Heart right ventricle (tissue), 16 donors: ENCODE results near the gene MIER3. TPM values are rescaled to one million over a fixed set of nuclear protein-coding genes. Genes with fewer than 3 reads are reported as not detected.

ENCODE experiments used
- ATAC-seq, 8 donors: fragments of 200-7000 bp; cut with Tn5 transposase; one replicate each; pipeline ENCODE4 v1.9.1; 2020; ENCODE audit warnings: mild to moderate bottlenecking in 8 of 8, moderate library complexity in 8 of 8, moderate number of reproducible peaks in 1 of 8
- DNase-seq, 2 donors: peaks; one replicate each; pipeline ENCODE4 v3.0.0-alpha.2; 2020
- H3K27ac ChIP-seq, 10 donors: fragments of 200-600 bp; sonication (generic) in 2 of 10; one replicate each; pipeline versions ENCODE4 v1.5.0 to v1.8.0; 2020 to 2022; ENCODE audit warnings: mild to moderate bottlenecking in 3 of 10
- H3K27me3 ChIP-seq, 7 donors: fragments of 200-600 bp; one replicate each; pipeline ENCODE4 v1.8.0; 2021 to 2022; ENCODE audit warnings: mild to moderate bottlenecking in 2 of 7
- H3K36me3 ChIP-seq, 9 donors: fragments of 200-600 bp; sonication (generic) in 1 of 9; one replicate each; pipeline versions ENCODE4 v1.5.0 to v1.8.0; 2020 to 2022; ENCODE audit warnings: mild to moderate bottlenecking in 2 of 9
- H3K4me1 ChIP-seq, 9 donors: fragments of 200-600 bp; sonication (generic) in 1 of 9; one replicate each; pipeline versions ENCODE4 v1.5.0 to v1.8.0; 2020 to 2022; ENCODE audit warnings: mild to moderate bottlenecking in 4 of 9
- H3K4me3 ChIP-seq, 10 donors: fragments of 200-600 bp; sonication (generic) in 2 of 10; one replicate each; pipeline versions ENCODE4 v1.5.0 to v1.8.0; 2020 to 2022; ENCODE audit warnings: mild to moderate bottlenecking in 7 of 10, moderate library complexity in 2 of 10
- H3K9me3 ChIP-seq, 11 donors: fragments of 200-600 bp in 10 of 11; sonication (generic) in 2 of 11; one replicate each; pipeline versions ENCODE4 v1.5.0 to v1.8.0; 2013 to 2022; ENCODE audit warnings: mild to moderate bottlenecking in 2 of 11, control low read depth in 1 of 11, moderate library complexity in 1 of 11
- CTCF ChIP-seq, 9 donors: fragments of 200-600 bp; sonication (generic) in 2 of 9; IDR thresholded peaks; one replicate each; pipeline versions ENCODE4 v1.5.0 to v1.8.0; 2021 to 2022; ENCODE audit warnings: antibody characterized with exemption in 9 of 9, mild to moderate bottlenecking in 5 of 9, moderate library complexity in 1 of 9
- WGBS, 2 donors: extraction: QIAGEN DNeasy Blood & Tissue Kit; methylation state at CpG; one replicate each; pipeline ENCODE4 v1.1.7; 2013; ENCODE audit warnings: inconsistent platforms in 1 of 2; 5-methylcytosine and 5-hydroxymethylcytosine counted together
- intact Hi-C, 10 donors: fragments of 100-400 bp; cut with DNase I; formaldehyde crosslinking; loops; one replicate each; pipeline versions ENCODE4 v1.11.1 to v1.14.2; 2022
- polyA plus RNA-seq, 2 donors: library from polyadenylated mRNA; stranded (reverse); fragments of 200-250 nt; gene quantifications; one replicate each; pipeline ENCODE4 v1.2.3, GENCODE V29; 2013
- total RNA-seq, 10 donors: library from RNA; stranded (reverse); fragmentation: NEBNext Ultra II Directional in 3 of 10; extraction: Animal tissue kit (Norgen Biotek cat#: 25700) in 3 of 10; gene quantifications; one replicate each; pipeline versions ENCODE4 v1.2.1 to v1.2.4, GENCODE V29; 2021 to 2023
- donor health status: Arrhythmogenic right ventricular cardiomyopathy.
- donor health status: ischemic (EF 13 %, LVEDD 7.1; RV severe dilation, severe dysfunction).
- donor health status: healthy with polysubstance abuse.
- donor health status: DM: no; HTN: yes; CAD: no.
- donor health status: DM: no; HTN: no; CAD: no.
- donor health status: ischemic (EF 25% LVEDD 6.9; RV normal size, moderate dysfunction).
- donor health status: ischemic (EF 25% LVEDD 5.7; RV mildly dilated, moderate dysfunction).
- donor health status: healthy.
- donor health status: DM: yes; HTN: yes; CAD: no.
- donor health status: Ischemic cardiomyopathy.
- donor health status: ischemic (EF 35%, LVEDD 5.7; RV mildly dilated, moderate dysfunction).
- donor health status: nonischemic (EF 11% LVEDD 7.7; RV severe dilation, severe dysfunction).
- donor health status: DM: yes; HTN: yes; CAD: no.
- donor health status: PGD.
- donor health status: ischemic (EF 29% LVEDD 5.4; RV normal size, mild dysfunction).
- donor health status: nonischemic (EF 23%, LVEDD 6.1; RV moderate dilation, normal function).

MIER3 gene
- total and polyA plus RNA-seq, 12 donors, result 3.3 to 17.9 (median 11.9) TPM

GRCh38 chr5:56871777-56872176 lies 80.1 kb downstream of the MIER3 start:
- no peaks in the 10 kb centered on the region for H3K9me3 ChIP-seq
- no peak overlapping the region for H3K4me3 ChIP-seq
- no peak for TF ChIP-seq CTCF (IDR thresholded peaks at IDR 0.05)
- ATAC-seq, result no peak
- no peaks in the 10 kb centered on the region for H3K27me3 ChIP-seq
- intact Hi-C loops, result loop anchor here in 1 of 10 donors (10.0 kb wide), 1 partner anchor 897 kb away; no protein-coding TSS in a partner anchor
- 84 to 92% methylated on average over 2 of the region's 2 CpGs for WGBS, 2 donors
- H3K27ac ChIP-seq, result no peak overlapping the region
- peaks cover 0 to 100% (median 48%) of the 10 kb centered on the region in 9 donors for H3K36me3 ChIP-seq
- H3K4me1 ChIP-seq, result peaks cover 0 to 9% (median 0%) of the 10 kb centered on the region in 9 donors
- DNase-seq, result no peak

Other genes with a start within 250 kb of the MIER3 start
- gene MAP3K1, start 136.6 kb downstream of the MIER3 start, total RNA-seq, result 10 to 100 TPM in 1 of 10 donors, 1 to 10 TPM in 9; 4.6 to 13.3 (median 6.5) TPM
- 1 to 10 TPM; 1.7 to 5.6 TPM for gene MAP3K1, start 136.6 kb downstream of the MIER3 start, polyA plus RNA-seq
- gene SETD9, start 42.5 kb downstream of the MIER3 start, total RNA-seq, result 10 to 100 TPM; 11.0 to 26.2 (median 16.8) TPM
- gene SETD9, start 42.5 kb downstream of the MIER3 start, polyA plus RNA-seq, result 1 to 10 TPM; 6.8 to 8.5 TPM
- gene GPBP1, start 221.9 kb upstream of the MIER3 start, total RNA-seq, result 10 to 100 TPM; 48.1 to 69.3 (median 51.6) TPM
- 10 to 100 TPM; 40.1 to 50.8 TPM for gene GPBP1, start 221.9 kb upstream of the MIER3 start, polyA plus RNA-seq